HepG2 (cell line): ENCODE results near the gene PROC. TPM values are rescaled to one million over a fixed set of nuclear protein-coding genes. Genes with fewer than 3 reads are reported as not detected.

Experiments
- JARID2 ChIP-seq: sonication (generic); formaldehyde crosslinking; IDR thresholded peaks from 2 replicates; pipeline ENCODE4 v1.8.1; 2023; ENCODE audit warnings: missing genetic modification reagents, inconsistent platforms; ENCODE audit not compliant: insufficient replicate concordance
- MBNL3 ChIP-seq: fragments of 250-450 bp; sonication (Bioruptor Pico); conservative IDR thresholded peaks from 2 replicates; pipeline ENCODE4 v1.8.0; 2022; ENCODE audit warnings: mild to moderate bottlenecking, inconsistent platforms
- MLLT10 ChIP-seq: sonication (generic); formaldehyde crosslinking; IDR thresholded peaks from 2 replicates; pipeline ENCODE4 v1.4.0; 2020; ENCODE audit warnings: missing genetic modification reagents
- NCOR1 ChIP-seq: fragments of 200-600 bp; sonication (generic); IDR thresholded peaks from 2 replicates; pipeline ENCODE4 v1.7.0; 2017; ENCODE audit warnings: antibody characterized with exemption, low read length, borderline replicate concordance
- ZSCAN30 ChIP-seq: sonication (generic); formaldehyde crosslinking; IDR thresholded peaks from 2 replicates; pipeline ENCODE4 v1.5.0; 2020; ENCODE audit warnings: mild to moderate bottlenecking, missing genetic modification reagents
- polyA plus RNA-seq, 8 experiments: library from polyadenylated mRNA; depleted of rRNA in 3 of 8; stranded (reverse) in 7 of 8; unstranded in 1 of 8; fragments of >200 nt; fragmentation: Illumina TruSeq in 4 of 8; extraction: Trizol in 4 of 8; gene quantifications; 2 replicates each; pipeline versions ENCODE4 v1.2.1 to v1.2.3, GENCODE V29; 2011 to 2016; ENCODE audit warnings: low read depth in 4 of 8, missing spikeins in 1 of 8, mixed read lengths in 1 of 8; ENCODE audit not compliant: insufficient read depth in 1 of 8
- total RNA-seq, 5 experiments: library from RNA; depleted of rRNA; stranded (reverse); fragments of >200 nt; fragmentation: Illumina TruSeq; extraction: Trizol; gene quantifications; 2 replicates each; pipeline ENCODE4 v1.2.3, GENCODE V29; 2016; ENCODE audit warnings: low read depth in 1 of 5
- TF ChIP-seq, protein P1 (sequence below): sonication (generic); formaldehyde crosslinking; IDR thresholded peaks from 2 replicates; pipeline ENCODE4 v1.8.0; 2022; ENCODE audit warnings: mild to moderate bottlenecking, missing genetic modification reagents, moderate library complexity
- TF ChIP-seq, protein P2 (sequence below): sonication (generic); formaldehyde crosslinking; IDR thresholded peaks from 2 replicates; pipeline ENCODE4 v1.5.0; 2020; ENCODE audit warnings: missing genetic modification reagents, mild to moderate bottlenecking, borderline replicate concordance
- TF ChIP-seq, protein P3 (sequence below): IDR thresholded peaks from 2 replicates; pipeline ENCODE4 v1.6.1; 2016; ENCODE audit warnings: mild to moderate bottlenecking
- TF ChIP-seq, protein P4 (sequence below): sonication (generic); formaldehyde crosslinking; IDR thresholded peaks from 2 replicates; pipeline ENCODE4 v1.4.0; 2020; ENCODE audit warnings: missing genetic modification reagents, borderline replicate concordance
- TF ChIP-seq, protein P5 (sequence below): sonication (generic); formaldehyde crosslinking; IDR thresholded peaks from 2 replicates; pipeline ENCODE4 v1.5.1; 2020; ENCODE audit warnings: mild to moderate bottlenecking, missing genetic modification reagents, moderate library complexity
- TF ChIP-seq, protein P6 (sequence below): sonication (generic); formaldehyde crosslinking; IDR thresholded peaks from 2 replicates; pipeline ENCODE4 v1.5.0; 2020; ENCODE audit warnings: mild to moderate bottlenecking, low read depth, missing genetic modification reagents, borderline replicate concordance
- TF ChIP-seq, protein P7 (sequence below): sonication (generic); formaldehyde crosslinking; IDR thresholded peaks from 2 replicates; pipeline ENCODE4 v1.5.0; 2020; ENCODE audit warnings: missing genetic modification reagents

PROC gene
- total and polyA plus RNA-seq, 2 of the 13 experiments (the other 11 are each of a cell fraction or from before 2014, with no cell fraction given), result 134 to 185 TPM

DNA sequence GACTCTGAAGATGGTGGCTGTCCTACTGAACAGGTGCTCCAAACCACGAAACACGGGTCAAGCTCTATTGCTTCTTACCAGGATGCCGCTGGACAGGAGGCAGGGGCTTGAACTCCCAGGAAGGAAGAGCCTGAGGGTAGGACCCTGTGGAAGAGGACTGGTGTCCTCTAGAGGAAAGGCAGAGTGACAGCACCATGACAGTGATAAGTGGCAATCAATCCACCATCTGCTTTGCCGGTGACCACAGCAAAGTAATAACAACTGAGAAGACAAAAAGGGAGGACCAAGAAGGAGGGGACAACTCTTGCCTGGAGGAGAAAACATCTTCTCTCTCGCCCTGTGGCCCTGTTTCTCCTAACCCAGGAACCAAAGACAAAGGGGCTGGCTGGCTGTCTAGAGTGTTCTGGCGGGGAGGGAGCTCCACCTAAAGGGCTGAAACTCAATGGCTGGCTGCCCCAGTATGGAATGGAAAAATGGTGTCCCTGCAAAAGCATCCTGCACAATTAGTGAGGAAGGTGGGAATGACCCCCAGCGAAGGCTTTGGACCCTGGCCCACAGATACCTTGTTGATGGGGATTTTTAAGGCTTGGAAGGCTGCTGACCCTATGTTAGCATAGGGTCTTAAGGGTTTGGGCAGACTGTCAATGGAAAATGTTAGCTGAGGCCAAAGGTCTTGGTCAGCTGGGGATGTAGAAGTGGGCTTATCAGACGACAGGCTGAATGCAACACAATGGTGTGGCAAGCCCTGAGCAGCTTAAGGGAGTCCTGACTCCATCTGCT is 35.4 kb downstream of the PROC start (continued):
- TF ChIP-seq, protein P1, sequence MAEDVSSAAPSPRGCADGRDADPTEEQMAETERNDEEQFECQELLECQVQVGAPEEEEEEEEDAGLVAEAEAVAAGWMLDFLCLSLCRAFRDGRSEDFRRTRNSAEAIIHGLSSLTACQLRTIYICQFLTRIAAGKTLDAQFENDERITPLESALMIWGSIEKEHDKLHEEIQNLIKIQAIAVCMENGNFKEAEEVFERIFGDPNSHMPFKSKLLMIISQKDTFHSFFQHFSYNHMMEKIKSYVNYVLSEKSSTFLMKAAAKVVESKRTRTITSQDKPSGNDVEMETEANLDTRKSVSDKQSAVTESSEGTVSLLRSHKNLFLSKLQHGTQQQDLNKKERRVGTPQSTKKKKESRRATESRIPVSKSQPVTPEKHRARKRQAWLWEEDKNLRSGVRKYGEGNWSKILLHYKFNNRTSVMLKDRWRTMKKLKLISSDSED, result no peak
- TF ChIP-seq, protein P2, sequence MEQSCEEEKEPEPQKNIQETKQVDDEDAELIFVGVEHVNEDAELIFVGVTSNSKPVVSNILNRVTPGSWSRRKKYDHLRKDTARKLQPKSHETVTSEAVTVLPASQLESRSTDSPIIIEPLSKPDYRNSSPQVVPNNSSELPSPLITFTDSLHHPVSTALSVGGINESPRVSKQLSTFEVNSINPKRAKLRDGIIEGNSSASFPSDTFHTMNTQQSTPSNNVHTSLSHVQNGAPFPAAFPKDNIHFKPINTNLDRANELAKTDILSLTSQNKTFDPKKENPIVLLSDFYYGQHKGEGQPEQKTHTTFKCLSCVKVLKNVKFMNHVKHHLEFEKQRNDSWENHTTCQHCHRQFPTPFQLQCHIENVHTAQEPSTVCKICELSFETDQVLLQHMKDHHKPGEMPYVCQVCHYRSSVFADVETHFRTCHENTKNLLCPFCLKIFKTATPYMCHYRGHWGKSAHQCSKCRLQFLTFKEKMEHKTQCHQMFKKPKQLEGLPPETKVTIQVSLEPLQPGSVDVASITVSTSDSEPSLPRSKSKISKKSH (CRISPR knock-in tag), result peak; percentile 31; the same call in 1 of the 2 replicates
- TF ChIP-seq, protein P3, sequence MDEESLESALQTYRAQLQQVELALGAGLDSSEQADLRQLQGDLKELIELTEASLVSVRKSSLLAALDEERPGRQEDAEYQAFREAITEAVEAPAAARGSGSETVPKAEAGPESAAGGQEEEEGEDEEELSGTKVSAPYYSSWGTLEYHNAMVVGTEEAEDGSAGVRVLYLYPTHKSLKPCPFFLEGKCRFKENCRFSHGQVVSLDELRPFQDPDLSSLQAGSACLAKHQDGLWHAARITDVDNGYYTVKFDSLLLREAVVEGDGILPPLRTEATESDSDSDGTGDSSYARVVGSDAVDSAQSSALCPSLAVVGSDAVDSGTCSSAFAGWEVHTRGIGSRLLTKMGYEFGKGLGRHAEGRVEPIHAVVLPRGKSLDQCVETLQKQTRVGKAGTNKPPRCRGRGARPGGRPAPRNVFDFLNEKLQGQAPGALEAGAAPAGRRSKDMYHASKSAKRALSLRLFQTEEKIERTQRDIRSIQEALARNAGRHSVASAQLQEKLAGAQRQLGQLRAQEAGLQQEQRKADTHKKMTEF (CRISPR knock-in tag), result 0 out of 2 replicates have a peak, but pooled peaks have one; percentile 36
- TF ChIP-seq, protein P4, sequence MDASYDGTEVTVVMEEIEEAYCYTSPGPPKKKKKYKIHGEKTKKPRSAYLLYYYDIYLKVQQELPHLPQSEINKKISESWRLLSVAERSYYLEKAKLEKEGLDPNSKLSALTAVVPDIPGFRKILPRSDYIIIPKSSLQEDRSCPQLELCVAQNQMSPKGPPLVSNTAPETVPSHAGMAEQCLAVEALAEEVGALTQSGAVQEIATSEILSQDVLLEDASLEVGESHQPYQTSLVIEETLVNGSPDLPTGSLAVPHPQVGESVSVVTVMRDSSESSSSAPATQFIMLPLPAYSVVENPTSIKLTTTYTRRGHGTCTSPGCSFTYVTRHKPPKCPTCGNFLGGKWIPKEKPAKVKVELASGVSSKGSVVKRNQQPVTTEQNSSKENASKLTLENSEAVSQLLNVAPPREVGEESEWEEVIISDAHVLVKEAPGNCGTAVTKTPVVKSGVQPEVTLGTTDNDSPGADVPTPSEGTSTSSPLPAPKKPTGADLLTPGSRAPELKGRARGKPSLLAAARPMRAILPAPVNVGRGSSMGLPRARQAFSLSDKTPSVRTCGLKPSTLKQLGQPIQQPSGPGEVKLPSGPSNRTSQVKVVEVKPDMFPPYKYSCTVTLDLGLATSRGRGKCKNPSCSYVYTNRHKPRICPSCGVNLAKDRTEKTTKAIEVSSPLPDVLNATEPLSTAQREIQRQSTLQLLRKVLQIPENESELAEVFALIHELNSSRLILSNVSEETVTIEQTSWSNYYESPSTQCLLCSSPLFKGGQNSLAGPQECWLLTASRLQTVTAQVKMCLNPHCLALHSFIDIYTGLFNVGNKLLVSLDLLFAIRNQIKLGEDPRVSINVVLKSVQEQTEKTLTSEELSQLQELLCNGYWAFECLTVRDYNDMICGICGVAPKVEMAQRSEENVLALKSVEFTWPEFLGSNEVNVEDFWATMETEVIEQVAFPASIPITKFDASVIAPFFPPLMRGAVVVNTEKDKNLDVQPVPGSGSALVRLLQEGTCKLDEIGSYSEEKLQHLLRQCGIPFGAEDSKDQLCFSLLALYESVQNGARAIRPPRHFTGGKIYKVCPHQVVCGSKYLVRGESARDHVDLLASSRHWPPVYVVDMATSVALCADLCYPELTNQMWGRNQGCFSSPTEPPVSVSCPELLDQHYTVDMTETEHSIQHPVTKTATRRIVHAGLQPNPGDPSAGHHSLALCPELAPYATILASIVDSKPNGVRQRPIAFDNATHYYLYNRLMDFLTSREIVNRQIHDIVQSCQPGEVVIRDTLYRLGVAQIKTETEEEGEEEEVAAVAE (CRISPR knock-in tag), result no peak
- TF ChIP-seq, protein P5, sequence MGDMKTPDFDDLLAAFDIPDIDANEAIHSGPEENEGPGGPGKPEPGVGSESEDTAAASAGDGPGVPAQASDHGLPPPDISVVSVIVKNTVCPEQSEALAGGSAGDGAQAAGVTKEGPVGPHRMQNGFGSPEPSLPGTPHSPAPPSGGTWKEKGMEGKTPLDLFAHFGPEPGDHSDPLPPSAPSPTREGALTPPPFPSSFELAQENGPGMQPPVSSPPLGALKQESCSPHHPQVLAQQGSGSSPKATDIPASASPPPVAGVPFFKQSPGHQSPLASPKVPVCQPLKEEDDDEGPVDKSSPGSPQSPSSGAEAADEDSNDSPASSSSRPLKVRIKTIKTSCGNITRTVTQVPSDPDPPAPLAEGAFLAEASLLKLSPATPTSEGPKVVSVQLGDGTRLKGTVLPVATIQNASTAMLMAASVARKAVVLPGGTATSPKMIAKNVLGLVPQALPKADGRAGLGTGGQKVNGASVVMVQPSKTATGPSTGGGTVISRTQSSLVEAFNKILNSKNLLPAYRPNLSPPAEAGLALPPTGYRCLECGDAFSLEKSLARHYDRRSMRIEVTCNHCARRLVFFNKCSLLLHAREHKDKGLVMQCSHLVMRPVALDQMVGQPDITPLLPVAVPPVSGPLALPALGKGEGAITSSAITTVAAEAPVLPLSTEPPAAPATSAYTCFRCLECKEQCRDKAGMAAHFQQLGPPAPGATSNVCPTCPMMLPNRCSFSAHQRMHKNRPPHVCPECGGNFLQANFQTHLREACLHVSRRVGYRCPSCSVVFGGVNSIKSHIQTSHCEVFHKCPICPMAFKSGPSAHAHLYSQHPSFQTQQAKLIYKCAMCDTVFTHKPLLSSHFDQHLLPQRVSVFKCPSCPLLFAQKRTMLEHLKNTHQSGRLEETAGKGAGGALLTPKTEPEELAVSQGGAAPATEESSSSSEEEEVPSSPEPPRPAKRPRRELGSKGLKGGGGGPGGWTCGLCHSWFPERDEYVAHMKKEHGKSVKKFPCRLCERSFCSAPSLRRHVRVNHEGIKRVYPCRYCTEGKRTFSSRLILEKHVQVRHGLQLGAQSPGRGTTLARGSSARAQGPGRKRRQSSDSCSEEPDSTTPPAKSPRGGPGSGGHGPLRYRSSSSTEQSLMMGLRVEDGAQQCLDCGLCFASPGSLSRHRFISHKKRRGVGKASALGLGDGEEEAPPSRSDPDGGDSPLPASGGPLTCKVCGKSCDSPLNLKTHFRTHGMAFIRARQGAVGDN (CRISPR knock-in tag), result peak; percentile 48
- TF ChIP-seq, protein P6, sequence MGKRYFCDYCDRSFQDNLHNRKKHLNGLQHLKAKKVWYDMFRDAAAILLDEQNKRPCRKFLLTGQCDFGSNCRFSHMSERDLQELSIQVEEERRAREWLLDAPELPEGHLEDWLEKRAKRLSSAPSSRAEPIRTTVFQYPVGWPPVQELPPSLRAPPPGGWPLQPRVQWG (CRISPR knock-in tag), result no peak
- TF ChIP-seq, protein P7, sequence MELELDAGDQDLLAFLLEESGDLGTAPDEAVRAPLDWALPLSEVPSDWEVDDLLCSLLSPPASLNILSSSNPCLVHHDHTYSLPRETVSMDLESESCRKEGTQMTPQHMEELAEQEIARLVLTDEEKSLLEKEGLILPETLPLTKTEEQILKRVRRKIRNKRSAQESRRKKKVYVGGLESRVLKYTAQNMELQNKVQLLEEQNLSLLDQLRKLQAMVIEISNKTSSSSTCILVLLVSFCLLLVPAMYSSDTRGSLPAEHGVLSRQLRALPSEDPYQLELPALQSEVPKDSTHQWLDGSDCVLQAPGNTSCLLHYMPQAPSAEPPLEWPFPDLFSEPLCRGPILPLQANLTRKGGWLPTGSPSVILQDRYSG, result no peak
- TF ChIP-seq NCOR1 (peak; percentile 28; the same call in 1 of the 2 replicates), MBNL3 (peak; percentile 50; the same call in 1 of the 2 replicates), ZSCAN30 (CRISPR knock-in tag) (peak; percentile 97), JARID2 (CRISPR knock-in tag) (no peak), MLLT10 (CRISPR knock-in tag) (no peak)
